ENCODE results near the gene TTLL5. TPM values are rescaled to one million over a fixed set of nuclear protein-coding genes. Genes with fewer than 3 reads are reported as not detected.

TTLL5 gene
- total RNA-seq, 2 donors from 2014 or later: 26.5 to 37.3 TPM

DNA sequence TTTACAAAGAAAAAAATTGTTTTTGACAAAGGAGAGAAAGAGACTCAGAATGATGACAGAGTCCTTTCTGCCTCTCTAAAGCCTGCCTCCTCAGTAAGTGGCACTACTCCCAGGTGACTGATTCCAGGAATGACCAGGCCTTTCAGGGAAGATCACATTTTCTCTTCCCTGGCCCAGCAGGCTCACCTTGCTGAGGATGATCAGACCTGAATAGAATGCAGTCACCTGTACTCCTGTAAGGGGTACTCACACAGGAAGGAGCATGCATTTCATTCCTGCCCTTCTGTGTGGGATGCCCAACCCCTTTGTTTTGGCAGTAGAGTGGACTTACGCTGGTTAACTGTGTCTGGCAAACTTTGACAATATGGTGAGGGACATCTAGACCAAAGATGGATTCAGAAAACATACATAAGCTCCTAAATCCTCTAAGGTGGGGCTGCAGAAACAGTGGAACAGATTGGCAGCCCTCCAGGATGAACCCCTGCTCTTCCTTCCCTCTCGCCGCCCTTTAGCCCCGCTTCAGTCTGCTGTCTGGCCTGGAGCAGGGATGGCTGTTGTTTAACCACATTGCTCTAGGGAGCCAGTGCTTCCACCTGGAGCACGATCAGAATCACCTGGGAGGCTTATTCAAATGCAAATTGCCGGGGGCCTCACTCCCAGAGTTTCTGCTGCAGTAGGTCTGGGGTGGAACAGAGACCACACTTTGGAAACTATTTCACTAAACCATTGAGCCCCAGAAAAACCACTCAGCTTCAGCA, 30.2 kb upstream of the TTLL5 start:
- no peak overlapping the region for H3K9ac ChIP-seq (ENCODE audit: low read depth in 2 of 2, low read length in 2 of 2)
- no peaks in the 10 kb centered on the region for H3K9me3 ChIP-seq
- no peak overlapping the region for H3K4me3 ChIP-seq
- H3K4me1 ChIP-seq: no peaks in the 10 kb centered on the region
- H3K27ac ChIP-seq: no peak overlapping the region
- no peaks in the 10 kb centered on the region for H3K36me3 ChIP-seq
- H3K27me3 ChIP-seq: no peaks in the 10 kb centered on the region
- intact Hi-C loops (cut with DNase I): no loop called here
- TF ChIP-seq, protein P1, sequence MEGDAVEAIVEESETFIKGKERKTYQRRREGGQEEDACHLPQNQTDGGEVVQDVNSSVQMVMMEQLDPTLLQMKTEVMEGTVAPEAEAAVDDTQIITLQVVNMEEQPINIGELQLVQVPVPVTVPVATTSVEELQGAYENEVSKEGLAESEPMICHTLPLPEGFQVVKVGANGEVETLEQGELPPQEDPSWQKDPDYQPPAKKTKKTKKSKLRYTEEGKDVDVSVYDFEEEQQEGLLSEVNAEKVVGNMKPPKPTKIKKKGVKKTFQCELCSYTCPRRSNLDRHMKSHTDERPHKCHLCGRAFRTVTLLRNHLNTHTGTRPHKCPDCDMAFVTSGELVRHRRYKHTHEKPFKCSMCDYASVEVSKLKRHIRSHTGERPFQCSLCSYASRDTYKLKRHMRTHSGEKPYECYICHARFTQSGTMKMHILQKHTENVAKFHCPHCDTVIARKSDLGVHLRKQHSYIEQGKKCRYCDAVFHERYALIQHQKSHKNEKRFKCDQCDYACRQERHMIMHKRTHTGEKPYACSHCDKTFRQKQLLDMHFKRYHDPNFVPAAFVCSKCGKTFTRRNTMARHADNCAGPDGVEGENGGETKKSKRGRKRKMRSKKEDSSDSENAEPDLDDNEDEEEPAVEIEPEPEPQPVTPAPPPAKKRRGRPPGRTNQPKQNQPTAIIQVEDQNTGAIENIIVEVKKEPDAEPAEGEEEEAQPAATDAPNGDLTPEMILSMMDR (IDR thresholded peaks at IDR 0.05): no peak
- no peak for DNase-seq

DNA sequence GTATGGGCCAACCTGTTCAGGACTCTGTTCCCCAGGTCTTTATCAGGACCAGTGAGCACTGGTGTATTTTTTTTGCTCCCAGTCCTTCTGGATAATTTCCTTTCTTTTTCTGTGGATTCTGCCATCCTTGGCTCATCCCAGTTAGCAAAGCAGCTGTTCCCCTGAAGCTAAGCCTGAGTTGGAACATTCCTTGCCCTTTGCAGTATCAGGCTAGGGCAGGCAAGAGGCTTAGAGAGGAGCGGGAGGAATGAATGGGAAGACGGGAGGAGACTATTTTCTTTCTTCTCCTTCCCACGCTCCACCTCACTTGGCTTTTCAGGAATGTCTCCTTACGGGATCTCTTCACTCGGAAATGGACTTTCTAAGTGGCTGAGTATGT, 29.6 kb upstream of the TTLL5 start:
- no peak for DNase-seq
- TF ChIP-seq, protein P1 (IDR thresholded peaks at IDR 0.05): no peak
- Histone ChIP-seq H3K36me3 (no peaks in the 10 kb centered on the region), H3K9me3 (no peaks in the 10 kb centered on the region), H3K27ac (no peak overlapping the region), H3K9ac (ENCODE audit: low read depth in 2 of 2, low read length in 2 of 2) (no peak overlapping the region), H3K27me3 (no peaks in the 10 kb centered on the region), H3K4me1 (no peaks in the 10 kb centered on the region), H3K4me3 (no peak overlapping the region)
- intact Hi-C loops (cut with DNase I): no loop called here

DNA sequence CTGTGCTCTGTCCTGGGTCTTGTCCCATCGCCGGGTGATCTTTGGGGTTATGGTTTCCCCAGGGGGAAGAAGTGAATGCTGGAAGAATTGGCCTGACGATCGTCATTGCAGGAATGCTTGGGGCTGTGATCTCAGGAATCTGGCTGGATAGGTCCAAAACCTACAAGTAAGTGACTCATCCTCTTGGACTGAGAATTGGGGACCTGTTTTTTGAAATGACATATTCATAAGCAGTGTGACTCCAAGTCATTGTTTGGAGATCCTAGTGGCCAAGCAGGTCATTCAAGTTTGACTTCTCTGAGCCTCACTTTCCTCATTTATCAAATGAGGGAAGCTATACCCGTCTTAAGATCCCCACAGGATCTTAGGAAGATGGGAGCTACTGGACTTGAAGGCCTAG, 26.2 kb upstream of the TTLL5 start:
- Histone ChIP-seq H3K27ac (no peak overlapping the region), H3K9ac (ENCODE audit: low read depth in 2 of 2, low read length in 2 of 2) (no peak overlapping the region), H3K4me3 (no peak overlapping the region), H3K4me1 (no peaks in the 10 kb centered on the region), H3K9me3 (no peaks in the 10 kb centered on the region), H3K27me3 (no peaks in the 10 kb centered on the region), H3K36me3 (no peaks in the 10 kb centered on the region)
- DNase-seq: no peak
- intact Hi-C loops (cut with DNase I): no loop called here
- TF ChIP-seq, protein P1 (IDR thresholded peaks at IDR 0.05): no peak

DNA sequence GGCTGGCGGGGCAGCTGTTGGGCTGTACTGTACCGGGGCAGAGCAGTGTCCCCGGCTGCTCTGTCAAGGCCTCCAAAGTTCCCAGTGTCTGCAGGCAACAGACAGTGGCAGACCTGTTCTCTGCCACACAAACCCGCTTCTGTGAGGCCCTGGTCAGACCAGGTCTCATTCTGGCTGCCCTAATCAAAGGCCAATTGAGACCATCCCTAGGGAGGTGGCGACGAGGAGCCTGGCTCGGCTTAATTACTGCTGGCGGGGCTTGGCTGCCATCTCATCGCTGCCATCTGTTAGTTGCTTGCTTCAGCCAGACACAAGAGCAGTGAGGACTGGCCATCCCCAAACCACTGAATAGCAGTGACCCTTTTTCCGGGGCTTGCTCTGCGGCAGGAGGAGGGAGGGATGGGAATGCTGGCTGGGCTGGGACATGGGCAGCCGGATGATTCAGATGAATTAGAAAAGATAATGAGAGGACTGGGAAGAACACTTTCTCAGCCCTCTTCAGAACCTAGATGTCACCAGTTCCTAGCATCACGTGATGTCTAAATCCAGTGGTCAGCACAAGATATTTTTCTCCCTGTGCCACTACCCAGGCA, 24.9 kb upstream of the TTLL5 start:
- Histone ChIP-seq H3K27ac (no peak overlapping the region), H3K4me3 (no peak overlapping the region), H3K36me3 (no peaks in the 10 kb centered on the region), H3K9me3 (no peaks in the 10 kb centered on the region), H3K4me1 (no peaks in the 10 kb centered on the region), H3K9ac (ENCODE audit: low read depth in 2 of 2, low read length in 2 of 2) (no peak overlapping the region), H3K27me3 (no peaks in the 10 kb centered on the region)
- intact Hi-C loops (cut with DNase I): no loop called here
- TF ChIP-seq, protein P1 (IDR thresholded peaks at IDR 0.05): no peak
- DNase-seq: no peak

DNA sequence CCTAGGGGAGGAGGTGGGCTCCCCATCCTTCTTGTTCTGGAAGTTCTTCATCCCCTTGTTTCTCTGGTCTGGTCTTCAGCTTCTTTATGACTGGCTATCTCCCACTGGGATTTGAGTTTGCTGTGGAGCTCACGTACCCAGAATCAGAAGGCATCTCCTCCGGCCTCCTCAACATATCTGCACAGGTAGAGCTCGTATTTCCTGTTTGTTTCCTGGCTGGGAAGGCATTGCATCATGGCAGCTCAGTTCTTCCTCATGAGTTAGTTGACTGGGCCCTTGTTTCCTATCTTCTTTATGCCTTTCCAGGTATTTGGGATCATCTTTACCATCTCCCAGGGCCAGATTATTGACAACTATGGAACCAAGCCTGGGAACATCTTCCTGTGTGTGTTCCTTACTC, 20.2 kb upstream of the TTLL5 start:
- intact Hi-C loops (cut with DNase I): no loop called here
- no peak overlapping the region for H3K4me3 ChIP-seq
- no peaks in the 10 kb centered on the region for H3K4me1 ChIP-seq
- no peak for DNase-seq
- H3K9me3 ChIP-seq: no peaks in the 10 kb centered on the region
- no peak overlapping the region for H3K9ac ChIP-seq (ENCODE audit: low read depth in 2 of 2, low read length in 2 of 2)
- no peak overlapping the region for H3K27ac ChIP-seq
- H3K27me3 ChIP-seq: no peaks in the 10 kb centered on the region
- TF ChIP-seq, protein P1 (IDR thresholded peaks at IDR 0.05): no peak
- no peaks in the 10 kb centered on the region for H3K36me3 ChIP-seq
